Heart left ventricle (tissue), 13 donors: ENCODE data around the gene NCR2.

Source experiments
- CTCF ChIP-seq, 12 donors: fragments of 200-600 bp; sonication (generic) in 4 of 12; IDR thresholded peaks; one replicate each; pipeline versions ENCODE4 v1.5.0 to v1.8.0; 2018 to 2022; ENCODE audit warnings: antibody characterized with exemption in 12 of 12, mild to moderate bottlenecking in 5 of 12
- POLR2A ChIP-seq, 2 donors: fragments of 450-650 bp; IDR thresholded peaks; one replicate each; pipeline ENCODE4 v1.6.1; 2017; ENCODE audit warnings: antibody characterized with exemption in 2 of 2, mild to moderate bottlenecking in 2 of 2, moderate library complexity in 2 of 2
- donor health status: ischemic (EF 13 %, LVEDD 7.1; RV severe dilation, severe dysfunction).
- donor health status: DM: no; HTN: yes; CAD: no.
- donor health status: DM: no; HTN: no; CAD: no.
- donor health status: ischemic (EF 25% LVEDD 6.9; RV normal size, moderate dysfunction).
- donor health status: ischemic (EF 25% LVEDD 5.7; RV mildly dilated, moderate dysfunction).
- donor health status: ischemic (EF 35%, LVEDD 5.7; RV mildly dilated, moderate dysfunction).
- donor health status: nonischemic (EF 11% LVEDD 7.7; RV severe dilation, severe dysfunction).
- donor health status: DM: yes; HTN: yes; CAD: no.
- donor health status: PGD.
- donor health status: ischemic (EF 29% LVEDD 5.4; RV normal size, mild dysfunction).
- donor health status: nonischemic (EF 23%, LVEDD 6.1; RV moderate dilation, normal function).

- TF ChIP-seq CTCF (IDR thresholded peaks at IDR 0.05) (no peak), POLR2A (IDR thresholded peaks at IDR 0.05) (no peak)
These were observed 47.2 kb upstream of the NCR2 start for GRCh38 chr6:41288030-41288753.
